Common myeloid progenitor, CD34-positive (primary cell): ENCODE measurements around the gene HPCA.

ENCODE experiments used
- CTCF ChIA-PET: fragments of 350-600 bp; sonication (Branson Sonifier 250); formaldehyde crosslinking; loops from one replicate; lab custom pipeline; 2021; ENCODE audit warnings: antibody characterized with exemption; lab: Charles Lee
- POLR2A ChIA-PET: fragments of 350-600 bp; sonication (Branson Sonifier 250); formaldehyde crosslinking; loops from one replicate; lab custom pipeline; 2021; ENCODE audit warnings: antibody characterized with exemption; lab: Charles Lee
- DNase-seq, 3 donors: peaks; one replicate each; pipeline versions ENCODE4 v3.0.0 to v3.0.0-alpha.2; 2013
- H3K27ac ChIP-seq, 2 experiments: 1 replicate in 1 of 2; 2 replicates in 1 of 2; pipeline ENCODE4 v1.7.0; 2013; ENCODE audit warnings: inconsistent platforms in 2 of 2, low read length in 2 of 2, mild to moderate bottlenecking in 2 of 2, low read depth in 1 of 2, moderate library complexity in 1 of 2; ENCODE audit not compliant: severe bottlenecking in 2 of 2, insufficient read depth in 1 of 2, poor library complexity in 1 of 2
- H3K27me3 ChIP-seq, 5 experiments: replicated peaks in 2 of 5; 1 replicate in 3 of 5; 2 replicates in 2 of 5; pipeline versions ENCODE4 v1.6.1 to v1.7.0; 2013; ENCODE audit warnings: low read length in 4 of 5, mild to moderate bottlenecking in 2 of 5, moderate library complexity in 2 of 5, inconsistent platforms in 1 of 5; ENCODE audit not compliant: insufficient read depth in 5 of 5, control insufficient read depth in 4 of 5
- H3K36me3 ChIP-seq, 4 experiments: 1 replicate in 2 of 4; 2 replicates in 2 of 4; pipeline versions ENCODE4 v1.6.1 to v1.7.0; 2013; ENCODE audit warnings: low read length in 3 of 4, control low read depth in 1 of 4, mild to moderate bottlenecking in 1 of 4; ENCODE audit not compliant: control insufficient read depth in 4 of 4, insufficient read depth in 4 of 4
- H3K4me1 ChIP-seq, 4 experiments: 1 replicate in 3 of 4; 2 replicates in 1 of 4; pipeline versions ENCODE4 v1.6.1 to v1.7.1; 2013; ENCODE audit warnings: low read length in 3 of 4, mild to moderate bottlenecking in 3 of 4, control low read depth in 1 of 4, inconsistent platforms in 1 of 4, moderate library complexity in 1 of 4; ENCODE audit not compliant: control insufficient read depth in 4 of 4, insufficient read depth in 4 of 4; ENCODE audit errors: control extremely low read depth in 1 of 4
- H3K4me3 ChIP-seq, 7 experiments: 1 replicate in 4 of 7; 2 replicates in 3 of 7; pipeline versions ENCODE4 v1.5.1 to v1.7.0; 2013; ENCODE audit warnings: mild to moderate bottlenecking in 7 of 7, low read length in 6 of 7, moderate library complexity in 6 of 7, inconsistent platforms in 2 of 7, low read depth in 2 of 7, control low read depth in 1 of 7; ENCODE audit not compliant: insufficient read depth in 4 of 7, control insufficient read depth in 1 of 7; ENCODE audit errors: extremely low read depth in 1 of 7
- H3K9me3 ChIP-seq, 5 experiments: 1 replicate in 4 of 5; 2 replicates in 1 of 5; pipeline versions ENCODE4 v1.6.1 to v1.7.1; 2013; ENCODE audit warnings: low read length in 4 of 5, mild to moderate bottlenecking in 2 of 5, inconsistent platforms in 1 of 5, low read depth in 1 of 5, moderate library complexity in 1 of 5; ENCODE audit not compliant: control insufficient read depth in 4 of 5, insufficient read depth in 2 of 5; ENCODE audit errors: control extremely low read depth in 1 of 5
- WGBS: methylation state at CpG from one replicate; pipeline ENCODE4 v1.1.5; 2013; ENCODE audit not compliant: insufficient coverage; 5-methylcytosine and 5-hydroxymethylcytosine counted together

HPCA gene

DNA sequence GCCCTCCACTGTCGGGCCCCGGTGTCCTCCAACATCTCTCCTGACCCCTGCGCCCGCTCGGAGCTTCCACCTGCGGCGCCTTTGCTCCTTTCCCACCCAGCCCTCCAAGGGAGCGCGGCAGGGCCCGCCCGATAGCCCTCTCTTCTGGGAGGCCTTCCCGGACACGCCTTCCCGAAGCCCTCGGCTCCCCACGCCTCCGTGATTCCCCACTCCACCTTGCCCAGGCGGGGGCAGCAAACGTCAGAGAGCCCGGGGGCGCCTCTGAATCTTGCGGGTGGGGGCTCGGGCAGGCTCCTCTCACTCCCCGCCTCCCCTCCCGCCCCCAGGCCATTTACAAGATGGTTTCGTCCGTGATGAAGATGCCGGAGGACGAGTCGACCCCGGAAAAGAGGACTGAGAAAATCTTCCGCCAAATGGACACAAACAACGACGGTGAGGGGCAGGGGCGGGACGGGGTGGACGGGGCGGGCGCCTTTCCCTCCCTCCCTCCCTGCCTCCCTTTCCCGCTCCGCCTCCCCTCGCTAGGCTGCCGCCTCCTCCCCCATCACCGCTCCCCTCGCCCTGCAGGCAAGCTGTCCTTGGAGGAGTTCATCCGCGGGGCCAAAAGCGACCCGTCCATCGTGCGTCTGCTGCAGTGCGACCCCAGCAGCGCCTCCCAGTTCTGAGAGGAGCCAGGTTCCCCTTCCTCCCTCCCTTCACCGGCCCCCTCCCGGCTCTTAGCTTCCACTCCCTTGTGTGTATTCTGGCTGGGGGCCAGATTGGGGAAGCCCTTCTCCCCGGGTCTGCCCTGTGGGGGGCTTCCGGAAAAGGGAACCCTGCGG lies 7.1 kb downstream of the HPCA start:
- Histone ChIP-seq H3K9me3 (peaks cover 0 to 5% (median 0%) of the 10 kb centered on the region in 5 experiments), H3K27ac (no peak overlapping the region), H3K4me3 (peak overlapping the region in 6 of 7 experiments; percentile 6 to 67 (median 40)), H3K36me3 (no peaks in the 10 kb centered on the region), H3K4me1 (peaks cover 0 to 16% (median 11%) of the 10 kb centered on the region in 4 experiments), H3K27me3 (peaks cover 0 to 89% (median 41%) of the 10 kb centered on the region in 5 experiments)
- 1% methylated on average over 46 of the region's 58 CpGs for WGBS
- ChIA-PET POLR2A (no interaction called here), CTCF (interaction anchor here (0.8 to 5.2 kb wide), 10 partner anchors 12 to 193 kb away, joined by 3 to 23 read pairs (median 6); no protein-coding TSS in a partner anchor)
- no peak for DNase-seq

DNA sequence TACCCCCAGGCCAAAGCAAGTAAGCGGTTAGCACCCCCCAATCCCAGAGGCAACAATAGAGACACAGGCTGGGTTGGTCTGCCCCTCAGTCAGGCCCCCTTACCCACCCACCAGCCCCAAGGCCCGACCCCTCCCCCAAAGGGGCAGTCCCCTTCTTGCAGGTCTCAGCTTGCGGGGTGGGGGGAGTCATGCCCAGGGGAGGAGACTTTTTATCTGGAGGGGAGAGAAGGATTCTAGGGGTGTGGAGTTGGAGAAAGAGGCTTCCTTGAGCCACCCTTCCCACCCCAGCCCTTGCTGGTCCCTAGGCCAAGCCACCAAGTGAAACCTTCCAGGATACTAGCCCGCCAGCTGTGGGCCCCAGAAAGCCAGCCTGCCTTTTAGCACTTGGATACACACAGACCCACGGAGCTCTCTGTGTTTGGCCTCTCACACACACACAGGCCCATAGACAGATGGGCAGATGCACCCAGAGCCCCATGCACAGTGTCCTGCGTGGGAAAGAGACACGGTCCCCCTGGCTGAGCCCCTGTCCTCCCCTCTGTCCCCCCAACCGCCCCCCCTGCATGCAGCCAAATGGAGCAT lies 7.8 kb downstream of the HPCA start:
- peaks cover 0 to 88% (median 39%) of the 10 kb centered on the region in 5 experiments for H3K27me3 ChIP-seq
- ChIA-PET CTCF (interaction anchor here (1.1 to 5.2 kb wide), 3 partner anchors 18 to 43 kb away, joined by 3 to 23 read pairs (median 8); no protein-coding TSS in a partner anchor), POLR2A (no interaction called here)
- 100% methylated on average over 1 of the region's 8 CpGs for WGBS
- H3K4me1 ChIP-seq, result peaks cover 0 to 16% (median 11%) of the 10 kb centered on the region in 4 experiments
- no peak overlapping the region for H3K4me3 ChIP-seq
- H3K9me3 ChIP-seq, result peaks cover 0 to 5% (median 0%) of the 10 kb centered on the region in 5 experiments
- no peaks in the 10 kb centered on the region for H3K36me3 ChIP-seq
- H3K27ac ChIP-seq, result no peak overlapping the region
- DNase-seq, result no peak

DNA sequence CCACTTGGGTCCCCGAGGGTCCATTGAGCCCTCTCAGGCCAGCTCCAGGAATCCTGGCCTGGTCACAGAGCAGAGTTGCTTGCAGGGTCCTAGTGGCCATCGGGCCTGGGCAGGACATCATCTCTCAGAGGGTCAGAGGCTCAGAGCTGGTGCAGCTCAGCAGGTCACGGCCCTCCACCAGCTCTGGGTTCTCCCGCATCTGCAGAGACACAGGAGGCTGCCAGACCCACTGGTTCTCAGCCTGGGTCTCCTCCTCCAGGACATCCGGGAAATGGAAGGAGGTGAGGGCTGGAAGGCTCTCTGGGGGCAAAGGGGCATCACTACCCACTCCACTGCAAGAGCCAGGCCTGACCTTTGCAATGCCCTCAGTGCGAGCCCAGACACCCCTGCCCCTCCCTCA lies 8.4 kb downstream of the HPCA start:
- POLR2A ChIA-PET, result no interaction called here
- Histone ChIP-seq H3K27me3 (peaks cover 0 to 89% (median 34%) of the 10 kb centered on the region in 5 experiments), H3K4me3 (no peak overlapping the region), H3K27ac (no peak overlapping the region), H3K36me3 (no peaks in the 10 kb centered on the region), H3K9me3 (peaks cover 0 to 5% (median 0%) of the 10 kb centered on the region in 5 experiments), H3K4me1 (peaks cover 0 to 16% (median 11%) of the 10 kb centered on the region in 4 experiments)
- WGBS, result 100% methylated on average over 6 of the region's 6 CpGs
- CTCF ChIA-PET, result interaction anchor here (0.9 to 2.5 kb wide), 3 partner anchors 8 to 37 kb away, joined by 3 to 8 read pairs (median 6); partner anchors contain the start of gene HPCA
- DNase-seq, result no peak

DNA sequence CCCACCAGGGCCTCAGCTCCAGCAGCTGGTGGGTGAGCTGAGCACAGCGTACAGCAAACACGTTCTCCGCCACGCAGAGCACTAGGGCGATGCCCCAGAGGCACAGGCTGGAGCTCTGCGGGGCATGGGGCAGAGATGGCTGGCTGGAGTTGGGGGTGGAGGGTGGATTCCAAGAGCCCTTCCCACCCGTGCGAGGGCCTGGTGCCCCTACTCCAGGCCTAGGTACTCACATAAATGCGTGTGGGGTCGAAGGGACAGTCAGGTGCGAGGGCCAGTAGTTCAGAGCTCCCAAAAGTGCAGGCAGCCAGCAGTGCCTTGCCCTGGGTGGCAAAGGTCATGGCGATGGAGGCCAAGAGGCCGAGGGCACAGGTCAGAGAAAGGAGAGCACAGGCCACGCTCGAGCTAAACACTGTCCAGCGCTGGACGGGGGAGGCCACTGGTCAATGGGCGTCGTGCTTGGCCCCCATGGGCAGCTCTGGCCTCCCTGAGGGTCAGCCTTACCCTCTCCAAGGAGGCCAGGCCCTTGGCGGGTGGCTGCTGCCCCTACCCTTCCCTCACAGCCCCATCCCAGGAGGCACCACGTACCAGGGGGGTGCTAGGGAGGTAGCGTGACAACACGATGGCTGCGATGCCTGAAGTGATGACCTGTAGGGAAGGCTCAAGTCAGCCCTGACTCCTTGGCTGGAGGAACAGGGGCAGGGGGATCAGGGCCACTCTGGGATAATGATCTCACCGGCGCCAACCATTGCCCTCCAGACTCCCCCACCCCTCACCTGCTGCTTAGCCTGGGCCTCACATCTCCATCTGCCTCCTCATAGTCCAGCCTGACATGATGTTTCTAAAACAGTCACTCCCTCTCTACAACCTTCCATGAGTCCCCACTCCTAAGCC lies 9.3 kb downstream of the HPCA start:
- peaks cover 0 to 17% (median 11%) of the 10 kb centered on the region in 4 experiments for H3K4me1 ChIP-seq
- H3K4me3 ChIP-seq, result no peak overlapping the region
- H3K27me3 ChIP-seq, result peaks cover 0 to 89% (median 37%) of the 10 kb centered on the region in 5 experiments
- H3K9me3 ChIP-seq, result peaks cover 0 to 5% (median 0%) of the 10 kb centered on the region in 5 experiments
- no peak overlapping the region for H3K27ac ChIP-seq
- ChIA-PET CTCF (interaction anchor here (0.9 to 1.4 kb wide), 3 partner anchors 7 to 37 kb away, joined by 3 to 6 read pairs (median 5); partner anchors contain the start of gene HPCA), POLR2A (no interaction called here)
- no peak for DNase-seq
- 92% methylated on average over 23 of the region's 26 CpGs for WGBS
- no peaks in the 10 kb centered on the region for H3K36me3 ChIP-seq

DNA sequence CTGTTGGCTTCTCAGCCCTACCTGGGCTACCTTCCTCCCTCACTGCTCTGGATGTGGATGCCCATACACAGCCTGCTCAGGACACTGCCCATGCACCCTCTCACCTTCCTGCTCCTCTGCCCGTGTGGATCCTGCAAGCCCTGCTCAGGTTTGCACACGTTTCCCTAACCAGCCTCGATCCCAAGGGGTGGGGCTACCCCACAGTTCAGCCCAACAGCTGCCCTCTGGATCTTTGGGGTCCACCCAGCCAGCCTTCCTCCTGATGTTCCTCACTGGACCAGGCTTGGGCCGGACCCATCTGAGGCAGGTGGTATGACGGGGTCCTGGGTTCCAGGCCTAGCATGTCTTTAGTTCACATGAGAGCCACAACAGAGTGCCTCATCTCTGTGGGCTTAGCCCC lies 10.2 kb downstream of the HPCA start:
- H3K36me3 ChIP-seq, result no peaks in the 10 kb centered on the region
- no peak overlapping the region for H3K4me3 ChIP-seq
- H3K9me3 ChIP-seq, result peaks cover 0 to 5% (median 0%) of the 10 kb centered on the region in 5 experiments
- peaks cover 0 to 23% (median 16%) of the 10 kb centered on the region in 4 experiments for H3K4me1 ChIP-seq
- no peak overlapping the region for H3K27ac ChIP-seq
- 100% methylated on average over 4 of the region's 5 CpGs for WGBS
- DNase-seq, result no peak
- ChIA-PET CTCF (interaction anchor here (0.8 to 1.4 kb wide), 2 partner anchors 8 to 111 kb away, joined by 3 to 5 read pairs; no protein-coding TSS in a partner anchor), POLR2A (no interaction called here)
- H3K27me3 ChIP-seq, result peaks cover 0 to 88% (median 31%) of the 10 kb centered on the region in 5 experiments
